Epithelial cell of prostate (primary cell): ENCODE data around the gene GPR15.
"Not testable (repeated sequence)": the region's sequence is repeated elsewhere in the genome, so short reads cannot be mapped to it uniquely, and the experiment has no call there.

ENCODE experiments used
- DNase-seq: peaks from one replicate; pipeline ENCODE4 v3.0.0-alpha.2; 2011; ENCODE audit warnings: low read depth, low spot score
- H3K27ac ChIP-seq: fragments of 450-650 bp; 2 replicates; pipeline ENCODE4 v1.5.1; 2017; ENCODE audit warnings: mild to moderate bottlenecking

Gene GPR15

GRCh38 chr3:98556164-98557130 is 24.7 kb downstream of the GPR15 start:
- no peak overlapping the region for H3K27ac ChIP-seq
- no peak for DNase-seq

- no peak for DNase-seq
- H3K27ac ChIP-seq = no peak overlapping the region
These were observed 25.7 kb downstream of the GPR15 start for GRCh38 chr3:98557324-98558010.

GRCh38 chr3:98558100-98558827 is 26.5 kb downstream of the GPR15 start:
- DNase-seq = no peak
- no peak overlapping the region for H3K27ac ChIP-seq

- H3K27ac ChIP-seq, DNase-seq: not testable (repeated sequence)
These were observed 28.0 kb downstream of the GPR15 start for GRCh38 chr3:98559769-98560168.

- H3K27ac ChIP-seq = no peak overlapping the region
- no peak for DNase-seq
These were observed 29.1 kb downstream of the GPR15 start for GRCh38 chr3:98560911-98561310.

- no peak overlapping the region for H3K27ac ChIP-seq
- DNase-seq = no peak
These were observed 30.1 kb downstream of the GPR15 start for GRCh38 chr3:98561727-98562521.

GRCh38 chr3:98563661-98564281 is 32.0 kb downstream of the GPR15 start:
- H3K27ac ChIP-seq = peak overlapping the region; percentile 47

GRCh38 chr3:98564282-98565005 is 32.7 kb downstream of the GPR15 start:
- H3K27ac ChIP-seq = peak overlapping the region; percentile 47
- DNase-seq = no peak

More at GRCh38 chr3:98563661-98564281, 32.0 kb downstream of the GPR15 start:
- peak; percentile 44 for DNase-seq

GRCh38 chr3:98565237-98565643 is 33.5 kb downstream of the GPR15 start:
- no peak for DNase-seq
- peak overlapping the region; percentile 0 for H3K27ac ChIP-seq

- no peak for DNase-seq
- no peak overlapping the region for H3K27ac ChIP-seq
These were observed 34.1 kb downstream of the GPR15 start for GRCh38 chr3:98565843-98566242.

- DNase-seq = no peak
- H3K27ac ChIP-seq = no peak overlapping the region
These were observed 36.0 kb downstream of the GPR15 start for GRCh38 chr3:98567666-98568270.

- no peak for DNase-seq
- H3K27ac ChIP-seq = no peak overlapping the region
These were observed 36.6 kb downstream of the GPR15 start for GRCh38 chr3:98568402-98568801.

GRCh38 chr3:98573181-98573728 is 41.5 kb downstream of the GPR15 start:
- no peak overlapping the region for H3K27ac ChIP-seq
- no peak for DNase-seq

- no peak for DNase-seq
- H3K27ac ChIP-seq = no peak overlapping the region
These were observed 42.4 kb downstream of the GPR15 start for GRCh38 chr3:98574132-98574531.

- DNase-seq = no peak
- H3K27ac ChIP-seq = no peak overlapping the region
These were observed 45.6 kb downstream of the GPR15 start for GRCh38 chr3:98577178-98577895.

GRCh38 chr3:98580401-98581386 is 48.9 kb downstream of the GPR15 start:
- DNase-seq = no peak
- H3K27ac ChIP-seq = no peak overlapping the region
